ENCODE results near the gene KIF2C.

GRCh38 chr1:44705470-44705869, 34.2 kb upstream of the KIF2C start:
- TF ChIP-seq CTCF (IDR thresholded peaks at IDR 0.05; ENCODE audit: low read length) (no peak), EZH2 (optimal IDR thresholded peaks at IDR 0.05; ENCODE audit: low read depth, low read length) (no peak), EZH2phosphoT487 (IDR thresholded peaks at IDR 0.05; ENCODE audit: low read length) (no peak)

All from MM.1S (cell line).